Mesodermal cell (in vitro differentiated cells): ENCODE measurements around the gene AKAP1.
"Not testable (repeated sequence)": the region's sequence is repeated elsewhere in the genome, so short reads cannot be mapped to it uniquely, and the experiment has no call there.

Experiments
- H3K27ac ChIP-seq: 2 replicates; pipeline ENCODE4 v1.7.0; 2013; ENCODE audit warnings: mild to moderate bottlenecking, low read depth, low read length, moderate library complexity; ENCODE audit not compliant: severe bottlenecking
- H3K36me3 ChIP-seq: 2 replicates; pipeline ENCODE4 v1.7.1; 2013; ENCODE audit warnings: mild to moderate bottlenecking, low read length, moderate library complexity; ENCODE audit not compliant: control insufficient read depth, insufficient read depth
- H3K4me1 ChIP-seq: one replicate; pipeline ENCODE4 v1.7.1; 2013; ENCODE audit warnings: mild to moderate bottlenecking, low read length; ENCODE audit not compliant: insufficient read depth, control insufficient read depth, poor library complexity, severe bottlenecking
- H3K4me3 ChIP-seq: 2 replicates; pipeline ENCODE4 v1.7.0; 2013; ENCODE audit warnings: low read length, control low read depth, mild to moderate bottlenecking; ENCODE audit not compliant: insufficient read depth, poor library complexity, severe bottlenecking; ENCODE audit errors: extremely low read depth
- H3K9me3 ChIP-seq: 2 replicates; pipeline ENCODE4 v1.7.1; 2013; ENCODE audit warnings: mild to moderate bottlenecking, low read length, moderate library complexity; ENCODE audit not compliant: control insufficient read depth
- WGBS, 2 experiments: methylation state at CpG; one replicate each; pipeline ENCODE4 v1.1.5; 2013; ENCODE audit warnings: missing lambda C conversion rate in 2 of 2; ENCODE audit not compliant: insufficient coverage in 2 of 2; 5-methylcytosine and 5-hydroxymethylcytosine counted together

Gene AKAP1

GRCh38 chr17:57090560-57091185 is 5.6 kb downstream of the AKAP1 start:
- H3K36me3 ChIP-seq = no peaks in the 10 kb centered on the region
- 78 to 94% methylated on average over 2 of the region's 4 CpGs for WGBS, 2 experiments

GRCh38 chr17:57091186-57091618 is 6.2 kb downstream of the AKAP1 start:
- H3K27ac ChIP-seq = no peak overlapping the region
- H3K9me3 ChIP-seq = no peaks in the 10 kb centered on the region
- H3K36me3 ChIP-seq = no peaks in the 10 kb centered on the region
- WGBS, 2 experiments = 61 to 82% methylated on average over 4 of the region's 5 CpGs
- no peaks in the 10 kb centered on the region for H3K4me1 ChIP-seq
- H3K4me3 ChIP-seq = no peak overlapping the region

More at GRCh38 chr17:57090560-57091185, 5.6 kb downstream of the AKAP1 start:
- Histone ChIP-seq H3K9me3 (no peaks in the 10 kb centered on the region), H3K4me1 (no peaks in the 10 kb centered on the region), H3K4me3 (no peak overlapping the region), H3K27ac (no peak overlapping the region)

GRCh38 chr17:57092171-57092570 is 7.1 kb downstream of the AKAP1 start:
- 88 to 91% methylated on average over 2 of the region's 2 CpGs for WGBS, 2 experiments
- no peaks in the 10 kb centered on the region for H3K4me1 ChIP-seq

GRCh38 chr17:57092779-57093178 is 7.7 kb downstream of the AKAP1 start:
- H3K27ac ChIP-seq = no peak overlapping the region
- H3K9me3 ChIP-seq = no peaks in the 10 kb centered on the region
- no peaks in the 10 kb centered on the region for H3K36me3 ChIP-seq
- 90 to 97% methylated on average over 7 to 8 of the region's 8 CpGs for WGBS, 2 experiments
- no peaks in the 10 kb centered on the region for H3K4me1 ChIP-seq
- no peak overlapping the region for H3K4me3 ChIP-seq

More at GRCh38 chr17:57092171-57092570, 7.1 kb downstream of the AKAP1 start:
- H3K36me3 ChIP-seq = no peaks in the 10 kb centered on the region
- no peak overlapping the region for H3K4me3 ChIP-seq
- no peak overlapping the region for H3K27ac ChIP-seq
- no peaks in the 10 kb centered on the region for H3K9me3 ChIP-seq

- no peaks in the 10 kb centered on the region for H3K36me3 ChIP-seq
- H3K4me1 ChIP-seq = no peaks in the 10 kb centered on the region
- H3K4me3 ChIP-seq = no peak overlapping the region
- H3K27ac ChIP-seq = no peak overlapping the region
- no peaks in the 10 kb centered on the region for H3K9me3 ChIP-seq
- 93 to 95% methylated on average over 5 to 6 of the region's 6 CpGs for WGBS, 2 experiments
Measured at GRCh38 chr17:57096472-57097202, 11.6 kb downstream of the AKAP1 start.

- H3K4me3 ChIP-seq = no peak overlapping the region
- H3K9me3 ChIP-seq = no peaks in the 10 kb centered on the region
- H3K27ac ChIP-seq = no peak overlapping the region
Measured at GRCh38 chr17:57097832-57098421, 12.9 kb downstream of the AKAP1 start.

GRCh38 chr17:57099165-57099564 is 14.1 kb downstream of the AKAP1 start:
- WGBS, 2 experiments = 94 to 100% methylated on average over 1 to 3 of the region's 3 CpGs
- H3K27ac ChIP-seq = no peak overlapping the region
- no peaks in the 10 kb centered on the region for H3K4me1 ChIP-seq
- H3K36me3 ChIP-seq = no peaks in the 10 kb centered on the region
- no peaks in the 10 kb centered on the region for H3K9me3 ChIP-seq
- H3K4me3 ChIP-seq = no peak overlapping the region

More at GRCh38 chr17:57097832-57098421, 12.9 kb downstream of the AKAP1 start:
- 75 to 83% methylated on average over 2 of the region's 2 CpGs for WGBS, 2 experiments
- Histone ChIP-seq H3K36me3 (no peaks in the 10 kb centered on the region), H3K4me1 (no peaks in the 10 kb centered on the region)

GRCh38 chr17:57102122-57102521 is 17.1 kb downstream of the AKAP1 start:
- Histone ChIP-seq H3K9me3 (no peaks in the 10 kb centered on the region), H3K36me3 (no peaks in the 10 kb centered on the region), H3K4me3 (no peak overlapping the region), H3K27ac (no peak overlapping the region), H3K4me1 (peaks cover 3% of the 10 kb centered on the region)
- WGBS, 2 experiments = 100% methylated on average over 1 to 2 of the region's 4 CpGs

GRCh38 chr17:57102660-57103059 is 17.6 kb downstream of the AKAP1 start:
- not testable (repeated sequence) for H3K27ac ChIP-seq, H3K4me1 ChIP-seq, H3K9me3 ChIP-seq, H3K36me3 ChIP-seq, H3K4me3 ChIP-seq
- 90 to 92% methylated on average over 11 of the region's 12 CpGs for WGBS, 2 experiments

GRCh38 chr17:57104461-57105175 is 19.6 kb downstream of the AKAP1 start:
- no peak overlapping the region for H3K27ac ChIP-seq
- no peaks in the 10 kb centered on the region for H3K9me3 ChIP-seq
- H3K4me3 ChIP-seq = no peak overlapping the region
- WGBS, 2 experiments = 93 to 97% methylated on average over 4 to 6 of the region's 7 CpGs
- no peaks in the 10 kb centered on the region for H3K36me3 ChIP-seq
- H3K4me1 ChIP-seq = peaks cover 19% of the 10 kb centered on the region
